Calu3 (cell line): ENCODE data around the gene HMCN1. TPM values are rescaled to one million over a fixed set of nuclear protein-coding genes. Genes with fewer than 3 reads are reported as not detected.
A peak's percentile ranks its signal among the peaks of the same experiment; 100 is the strongest.

Experiments
- BruUV-seq: library from RNA; stranded (reverse); fragments of 400-500 nt; replicated peaks from 2 replicates; lab custom pipeline; 2021; lab: Mats Ljungman, UMichigan
- CTCF ChIA-PET: fragments of 300-600 bp; sonication (Branson Sonifier 250); formaldehyde crosslinking; loops from one replicate; lab custom pipeline; 2022; ENCODE audit warnings: antibody characterized with exemption; lab: Charles Lee
- DNase-seq: peaks from one replicate; pipeline ENCODE4 v3.0.0; 2022
- H3K27ac Mint-ChIP-seq: one replicate; pipeline ENCODE4 v1.8.0; 2022; ENCODE audit warnings: mixed read lengths; ENCODE audit not compliant: unreplicated experiment
- H3K27me3 Mint-ChIP-seq: one replicate; pipeline ENCODE4 v1.8.0; 2022; ENCODE audit warnings: mixed read lengths; ENCODE audit not compliant: unreplicated experiment
- H3K36me3 Mint-ChIP-seq: one replicate; pipeline ENCODE4 v1.8.0; 2022; ENCODE audit warnings: mild to moderate bottlenecking, moderate library complexity, mixed read lengths; ENCODE audit not compliant: insufficient read depth, unreplicated experiment
- H3K4me1 Mint-ChIP-seq: one replicate; pipeline ENCODE4 v1.8.0; 2022; ENCODE audit warnings: mild to moderate bottlenecking, low read depth, mixed read lengths; ENCODE audit not compliant: unreplicated experiment
- H3K4me3 Mint-ChIP-seq: one replicate; pipeline ENCODE4 v1.8.0; 2022; ENCODE audit warnings: mild to moderate bottlenecking, low read depth, moderate library complexity, mixed read lengths; ENCODE audit not compliant: unreplicated experiment
- H3K9me3 Mint-ChIP-seq: one replicate; pipeline ENCODE4 v1.8.0; 2022; ENCODE audit warnings: low read depth, mixed read lengths; ENCODE audit not compliant: unreplicated experiment
- CTCF ChIP-seq: fragments of 200-600 bp; IDR thresholded peaks from one replicate; pipeline ENCODE4 v1.8.0; 2022; ENCODE audit warnings: antibody characterized with exemption; ENCODE audit not compliant: unreplicated experiment
- intact Hi-C: fragments of 100-400 bp; cut with micrococcal nuclease; formaldehyde crosslinking; loops from one replicate; pipeline ENCODE4 v1.10.0; 2022; ENCODE audit not compliant: unreplicated experiment
- total RNA-seq: library from RNA; stranded (reverse); gene quantifications from 2 replicates; pipeline ENCODE4 v1.2.3, GENCODE V29; 2022

Gene HMCN1
- total RNA-seq, 1 experiment from 2014 or later: 0.05 TPM

DNA sequence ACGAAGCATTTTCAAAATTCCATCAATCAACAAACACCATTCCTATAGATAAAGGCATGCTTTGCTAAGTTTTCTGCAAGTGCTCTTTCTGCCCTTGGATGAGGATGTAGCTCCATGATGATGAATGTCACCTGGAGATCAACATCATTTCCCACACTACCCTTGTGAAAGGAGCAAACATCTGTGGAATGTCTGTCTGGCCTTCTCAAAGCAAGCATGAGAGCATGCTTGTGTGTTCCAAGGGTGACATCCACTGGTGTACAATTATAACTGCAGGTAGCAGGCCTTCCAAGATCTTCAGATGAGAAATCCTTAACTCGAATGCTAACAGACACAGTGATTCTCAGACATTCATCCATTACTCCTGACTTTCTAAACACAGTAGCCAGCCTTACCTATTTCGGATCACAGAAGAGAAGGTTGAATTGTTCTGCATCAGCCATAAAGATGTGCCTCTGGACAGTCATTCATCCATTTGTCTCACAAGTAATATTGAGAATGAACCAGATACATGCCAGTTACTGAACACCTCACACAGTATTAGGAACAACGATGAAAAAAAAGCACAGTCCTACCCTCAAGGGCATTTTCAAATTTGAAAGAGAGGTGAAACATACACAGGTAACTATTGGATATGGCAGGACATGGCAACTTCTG lies 478.5 kb downstream of the HMCN1 start:
- BruUV-seq: no TSS peak
- peak; percentile 78 for TF ChIP-seq CTCF
- Mint-ChIP-seq H3K27ac (no peak overlapping the region), H3K4me3 (no peak overlapping the region), H3K4me1 (no peaks in the 10 kb centered on the region), H3K9me3 (no peaks in the 10 kb centered on the region), H3K36me3 (no peaks in the 10 kb centered on the region), H3K27me3 (no peaks in the 10 kb centered on the region)
- DNase-seq: peak; percentile 63
- CTCF ChIA-PET: interaction anchor here (0.6 to 1.9 kb wide), 5 partner anchors 57 to 492 kb away, joined by 3 to 12 read pairs (median 4); no protein-coding TSS in a partner anchor
- intact Hi-C loops: loop anchor here (1.0 to 10.0 kb wide), 5 partner anchors 57 to 898 kb away; partner anchors contain the start of gene IVNS1ABP

DNA sequence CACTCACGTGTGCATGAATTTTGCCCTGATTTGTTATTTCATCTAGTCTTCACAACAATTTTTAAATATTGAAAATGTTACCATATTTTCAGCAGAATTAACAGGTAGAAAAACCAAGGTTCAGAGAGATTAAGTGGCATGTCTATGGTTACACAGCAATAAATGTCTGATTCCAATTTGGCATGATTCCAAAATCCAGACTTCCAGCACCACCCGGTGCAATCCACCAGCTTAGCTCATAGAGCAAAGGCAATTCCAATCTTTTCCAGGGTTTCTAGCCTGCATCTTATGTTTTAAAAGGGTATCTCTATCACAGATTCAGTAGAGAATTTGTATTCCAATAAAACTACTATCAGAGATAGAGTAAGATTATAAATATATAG lies 479.0 kb downstream of the HMCN1 start:
- CTCF ChIA-PET: interaction anchor here (1.9 kb wide), 1 partner anchor 400 kb away, joined by 3 read pairs; no protein-coding TSS in a partner anchor
- Mint-ChIP-seq H3K36me3 (no peaks in the 10 kb centered on the region), H3K4me3 (no peak overlapping the region), H3K4me1 (no peaks in the 10 kb centered on the region), H3K27me3 (no peaks in the 10 kb centered on the region), H3K9me3 (no peaks in the 10 kb centered on the region), H3K27ac (no peak overlapping the region)
- intact Hi-C loops: loop anchor here (10.0 kb wide), 1 partner anchor 898 kb away; the partner anchor contains the start of gene IVNS1ABP
- TF ChIP-seq CTCF: no peak
- BruUV-seq: no TSS peak
- no peak for DNase-seq

DNA sequence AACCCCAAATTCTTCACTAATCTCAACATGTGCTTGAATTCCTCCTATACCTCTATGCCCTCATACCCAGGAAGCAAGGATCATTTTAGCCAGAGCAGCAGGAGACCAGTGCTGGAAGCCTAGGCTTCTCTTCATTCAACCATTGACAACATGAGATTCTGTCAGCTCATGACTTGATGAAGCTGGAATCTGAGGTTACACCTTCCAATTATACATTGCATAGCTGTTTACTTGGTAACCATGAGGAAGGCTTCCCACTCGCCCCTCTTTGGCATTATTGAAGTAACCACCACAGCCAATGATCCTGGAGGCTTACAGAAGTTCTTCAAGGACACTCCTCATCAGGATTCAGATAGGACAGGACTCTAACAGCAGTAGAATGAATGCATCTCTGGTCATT lies 480.6 kb downstream of the HMCN1 start:
- no peaks in the 10 kb centered on the region for H3K9me3 Mint-ChIP-seq
- no peaks in the 10 kb centered on the region for H3K36me3 Mint-ChIP-seq
- no peaks in the 10 kb centered on the region for H3K27me3 Mint-ChIP-seq
- intact Hi-C loops: loop anchor here (10.0 kb wide), 1 partner anchor 900 kb away; the partner anchor contains the start of gene IVNS1ABP
- BruUV-seq: no TSS peak
- TF ChIP-seq CTCF: no peak
- no peak for DNase-seq
- CTCF ChIA-PET: interaction anchor here (1.4 kb wide), 1 partner anchor 217 kb away, joined by 3 read pairs; no protein-coding TSS in a partner anchor
- no peak overlapping the region for H3K4me3 Mint-ChIP-seq
- H3K4me1 Mint-ChIP-seq: no peaks in the 10 kb centered on the region
- H3K27ac Mint-ChIP-seq: no peak overlapping the region

GRCh38 chr1:186215636-186216035 lies 481.4 kb downstream of the HMCN1 start:
- DNase-seq: no peak
- no TSS peak for BruUV-seq
- H3K27me3 Mint-ChIP-seq: no peaks in the 10 kb centered on the region
- no peaks in the 10 kb centered on the region for H3K36me3 Mint-ChIP-seq
- intact Hi-C loops: loop anchor here (10.0 kb wide), 1 partner anchor 901 kb away; the partner anchor contains the start of gene IVNS1ABP
- H3K4me1 Mint-ChIP-seq: no peaks in the 10 kb centered on the region
- TF ChIP-seq CTCF: no peak
- no peak overlapping the region for H3K4me3 Mint-ChIP-seq
- H3K27ac Mint-ChIP-seq: no peak overlapping the region
- CTCF ChIA-PET: interaction anchor here (1.4 kb wide), 1 partner anchor 217 kb away, joined by 3 read pairs; no protein-coding TSS in a partner anchor
- no peaks in the 10 kb centered on the region for H3K9me3 Mint-ChIP-seq
